B cell (primary cell): ENCODE data around the gene MORN4.

ENCODE experiments used
- EZH2 ChIP-seq: IDR thresholded peaks from 2 replicates; pipeline ENCODE4 v1.6.1; 2012; ENCODE audit warnings: borderline replicate concordance, low read depth, mild to moderate bottlenecking, moderate library complexity, low read length; ENCODE audit not compliant: insufficient read depth, poor library complexity, severe bottlenecking
- TF ChIP-seq, protein P1 (sequence below): fragments of 200-600 bp; IDR thresholded peaks from one replicate; pipeline ENCODE4 v1.8.0; 2022; ENCODE audit warnings: antibody characterized with exemption, mild to moderate bottlenecking

DNA sequence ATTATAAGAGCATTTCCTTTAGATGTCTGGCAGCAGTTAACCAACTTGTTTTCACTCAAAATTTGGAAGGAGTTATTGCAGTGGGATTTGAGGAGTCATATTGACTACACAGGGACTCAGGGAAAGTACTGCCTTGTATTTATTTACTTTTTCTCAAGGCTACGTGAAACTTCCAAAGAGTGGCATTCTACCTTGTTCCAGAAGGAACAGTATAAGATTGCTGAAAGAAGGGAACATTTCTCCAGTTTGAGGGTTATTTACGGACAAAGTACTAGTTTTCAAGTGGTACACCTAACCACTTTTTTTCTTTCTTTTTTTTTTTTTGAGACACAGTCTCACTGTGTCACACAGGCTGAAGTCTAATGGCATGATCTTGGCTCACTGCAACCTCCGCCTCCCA, 5.1 kb downstream of the MORN4 start:
- TF ChIP-seq EZH2 = no peak
- TF ChIP-seq, protein P1, sequence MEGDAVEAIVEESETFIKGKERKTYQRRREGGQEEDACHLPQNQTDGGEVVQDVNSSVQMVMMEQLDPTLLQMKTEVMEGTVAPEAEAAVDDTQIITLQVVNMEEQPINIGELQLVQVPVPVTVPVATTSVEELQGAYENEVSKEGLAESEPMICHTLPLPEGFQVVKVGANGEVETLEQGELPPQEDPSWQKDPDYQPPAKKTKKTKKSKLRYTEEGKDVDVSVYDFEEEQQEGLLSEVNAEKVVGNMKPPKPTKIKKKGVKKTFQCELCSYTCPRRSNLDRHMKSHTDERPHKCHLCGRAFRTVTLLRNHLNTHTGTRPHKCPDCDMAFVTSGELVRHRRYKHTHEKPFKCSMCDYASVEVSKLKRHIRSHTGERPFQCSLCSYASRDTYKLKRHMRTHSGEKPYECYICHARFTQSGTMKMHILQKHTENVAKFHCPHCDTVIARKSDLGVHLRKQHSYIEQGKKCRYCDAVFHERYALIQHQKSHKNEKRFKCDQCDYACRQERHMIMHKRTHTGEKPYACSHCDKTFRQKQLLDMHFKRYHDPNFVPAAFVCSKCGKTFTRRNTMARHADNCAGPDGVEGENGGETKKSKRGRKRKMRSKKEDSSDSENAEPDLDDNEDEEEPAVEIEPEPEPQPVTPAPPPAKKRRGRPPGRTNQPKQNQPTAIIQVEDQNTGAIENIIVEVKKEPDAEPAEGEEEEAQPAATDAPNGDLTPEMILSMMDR = no peak
